A549 (cell line): ENCODE measurements around the gene FDX2.

Source experiments
- CBX2 ChIP-seq: fragments of 200-600 bp; sonication (generic); IDR thresholded peaks from 2 replicates; pipeline ENCODE4 v1.6.1; 2016; ENCODE audit warnings: low read depth, mild to moderate bottlenecking, borderline replicate concordance
- CTCF ChIP-seq: fragments of >200 bp; sonication (Bioruptor Twin); formaldehyde crosslinking; IDR thresholded peaks from 3 replicates; pipeline ENCODE4 v1.5.1; 2016
- ELK1 ChIP-seq: fragments of 150-350 bp; IDR thresholded peaks from 2 replicates; pipeline ENCODE4 v1.6.1; 2014; ENCODE audit warnings: low read depth, mild to moderate bottlenecking, low read length
- JUN ChIP-seq, 2 experiments: fragments of >200 bp; sonication (Bioruptor Twin); formaldehyde crosslinking; IDR thresholded peaks; 2 replicates in 1 of 2; 3 replicates in 1 of 2; pipeline ENCODE4 v1.6.1; 2016 to 2017
- MAZ ChIP-seq: fragments of 150-350 bp; IDR thresholded peaks from 2 replicates; pipeline ENCODE4 v1.6.1; 2014; ENCODE audit warnings: antibody characterized with exemption, low read depth, low read length, borderline replicate concordance
- ZC3H11A ChIP-seq: fragments of 450-650 bp; IDR thresholded peaks from 2 replicates; pipeline ENCODE4 v1.6.1; 2014; ENCODE audit warnings: antibody characterized with exemption, mild to moderate bottlenecking

GRCh38 chr19:10285393-10285792 is 30.4 kb downstream of the FDX2 start:
- TF ChIP-seq ELK1 (no peak), JUN (IDR thresholded peaks at IDR 0.05) (no peak), MAZ (no peak), CBX2 (no peak), CTCF (no peak), ZC3H11A (no peak)
